ENCODE measurements around the gene MEOX1. TPM values are rescaled to one million over a fixed set of nuclear protein-coding genes. Genes with fewer than 3 reads are reported as not detected.

MEOX1 gene
- total and polyA plus RNA-seq, 2 of the 13 experiments (the other 11 are each of a cell fraction or from before 2014, with no cell fraction given): not detected

DNA sequence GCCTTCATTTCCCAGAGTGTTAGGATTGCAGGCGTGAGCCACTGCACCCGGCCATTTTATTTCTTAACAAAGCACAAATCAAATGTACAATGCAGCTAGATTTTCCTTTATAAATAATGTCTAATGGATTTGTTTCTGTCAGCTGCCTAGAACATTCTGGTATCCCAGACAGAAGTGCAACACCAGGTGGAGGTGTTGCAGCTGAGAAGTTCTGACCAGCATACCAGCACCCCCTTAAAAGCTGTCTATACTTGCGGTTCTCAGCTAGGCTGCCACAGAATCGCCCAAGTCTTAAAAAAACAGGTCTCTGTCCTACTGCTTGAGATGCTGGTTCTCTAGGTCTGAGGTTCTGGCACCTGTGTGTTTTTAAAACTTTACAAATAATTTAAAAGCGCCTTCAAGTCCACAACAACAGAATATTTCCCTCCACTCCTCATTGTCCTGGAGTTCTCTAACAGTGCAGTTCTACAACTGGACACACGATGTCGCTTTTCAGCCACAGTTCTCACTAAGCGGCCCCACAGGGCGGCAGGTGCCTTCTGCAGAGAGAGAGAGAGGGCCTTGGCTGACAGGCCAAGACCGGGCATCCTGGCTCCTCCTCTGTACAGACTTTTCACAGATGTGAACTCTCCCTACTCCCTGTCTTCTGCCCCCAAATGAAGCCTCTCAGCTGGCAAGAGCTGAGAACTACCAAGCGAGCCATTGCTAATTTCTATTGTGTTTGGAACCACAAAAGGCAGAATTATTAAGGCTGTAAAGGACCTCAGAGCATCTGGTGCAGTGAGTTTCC lies 32.6 kb upstream of the MEOX1 start (continued):
- TF ChIP-seq, protein P1, sequence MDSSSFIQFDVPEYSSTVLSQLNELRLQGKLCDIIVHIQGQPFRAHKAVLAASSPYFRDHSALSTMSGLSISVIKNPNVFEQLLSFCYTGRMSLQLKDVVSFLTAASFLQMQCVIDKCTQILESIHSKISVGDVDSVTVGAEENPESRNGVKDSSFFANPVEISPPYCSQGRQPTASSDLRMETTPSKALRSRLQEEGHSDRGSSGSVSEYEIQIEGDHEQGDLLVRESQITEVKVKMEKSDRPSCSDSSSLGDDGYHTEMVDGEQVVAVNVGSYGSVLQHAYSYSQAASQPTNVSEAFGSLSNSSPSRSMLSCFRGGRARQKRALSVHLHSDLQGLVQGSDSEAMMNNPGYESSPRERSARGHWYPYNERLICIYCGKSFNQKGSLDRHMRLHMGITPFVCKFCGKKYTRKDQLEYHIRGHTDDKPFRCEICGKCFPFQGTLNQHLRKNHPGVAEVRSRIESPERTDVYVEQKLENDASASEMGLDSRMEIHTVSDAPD (CRISPR knock-in tag; IDR thresholded peaks at IDR 0.05): no peak
- TF ChIP-seq ZBTB7A (CRISPR knock-in tag; IDR thresholded peaks at IDR 0.05): no peak
- TF ChIP-seq, protein P2, sequence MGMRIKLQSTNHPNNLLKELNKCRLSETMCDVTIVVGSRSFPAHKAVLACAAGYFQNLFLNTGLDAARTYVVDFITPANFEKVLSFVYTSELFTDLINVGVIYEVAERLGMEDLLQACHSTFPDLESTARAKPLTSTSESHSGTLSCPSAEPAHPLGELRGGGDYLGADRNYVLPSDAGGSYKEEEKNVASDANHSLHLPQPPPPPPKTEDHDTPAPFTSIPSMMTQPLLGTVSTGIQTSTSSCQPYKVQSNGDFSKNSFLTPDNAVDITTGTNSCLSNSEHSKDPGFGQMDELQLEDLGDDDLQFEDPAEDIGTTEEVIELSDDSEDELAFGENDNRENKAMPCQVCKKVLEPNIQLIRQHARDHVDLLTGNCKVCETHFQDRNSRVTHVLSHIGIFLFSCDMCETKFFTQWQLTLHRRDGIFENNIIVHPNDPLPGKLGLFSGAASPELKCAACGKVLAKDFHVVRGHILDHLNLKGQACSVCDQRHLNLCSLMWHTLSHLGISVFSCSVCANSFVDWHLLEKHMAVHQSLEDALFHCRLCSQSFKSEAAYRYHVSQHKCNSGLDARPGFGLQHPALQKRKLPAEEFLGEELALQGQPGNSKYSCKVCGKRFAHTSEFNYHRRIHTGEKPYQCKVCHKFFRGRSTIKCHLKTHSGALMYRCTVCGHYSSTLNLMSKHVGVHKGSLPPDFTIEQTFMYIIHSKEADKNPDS (CRISPR knock-in tag; IDR thresholded peaks at IDR 0.05): no peak
- TF ChIP-seq, protein P3, sequence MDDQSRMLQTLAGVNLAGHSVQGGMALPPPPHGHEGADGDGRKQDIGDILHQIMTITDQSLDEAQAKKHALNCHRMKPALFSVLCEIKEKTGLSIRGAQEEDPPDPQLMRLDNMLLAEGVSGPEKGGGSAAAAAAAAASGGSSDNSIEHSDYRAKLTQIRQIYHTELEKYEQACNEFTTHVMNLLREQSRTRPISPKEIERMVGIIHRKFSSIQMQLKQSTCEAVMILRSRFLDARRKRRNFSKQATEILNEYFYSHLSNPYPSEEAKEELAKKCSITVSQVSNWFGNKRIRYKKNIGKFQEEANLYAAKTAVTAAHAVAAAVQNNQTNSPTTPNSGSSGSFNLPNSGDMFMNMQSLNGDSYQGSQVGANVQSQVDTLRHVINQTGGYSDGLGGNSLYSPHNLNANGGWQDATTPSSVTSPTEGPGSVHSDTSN (CRISPR knock-in tag; IDR thresholded peaks at IDR 0.05; ENCODE audit: borderline replicate concordance): no peak
- TF ChIP-seq, protein P4, sequence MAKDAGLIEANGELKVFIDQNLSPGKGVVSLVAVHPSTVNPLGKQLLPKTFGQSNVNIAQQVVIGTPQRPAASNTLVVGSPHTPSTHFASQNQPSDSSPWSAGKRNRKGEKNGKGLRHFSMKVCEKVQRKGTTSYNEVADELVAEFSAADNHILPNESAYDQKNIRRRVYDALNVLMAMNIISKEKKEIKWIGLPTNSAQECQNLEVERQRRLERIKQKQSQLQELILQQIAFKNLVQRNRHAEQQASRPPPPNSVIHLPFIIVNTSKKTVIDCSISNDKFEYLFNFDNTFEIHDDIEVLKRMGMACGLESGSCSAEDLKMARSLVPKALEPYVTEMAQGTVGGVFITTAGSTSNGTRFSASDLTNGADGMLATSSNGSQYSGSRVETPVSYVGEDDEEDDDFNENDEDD (CRISPR knock-in tag; IDR thresholded peaks at IDR 0.05; ENCODE audit: borderline replicate concordance): 0 out of 2 replicates have a peak, but pooled peaks have one; percentile 38
- no peak for TF ChIP-seq ZNF256 (CRISPR knock-in tag; conservative IDR thresholded peaks at IDR 0.05)
- TF ChIP-seq SP1 (IDR thresholded peaks at IDR 0.05): no peak
- no peak for TF ChIP-seq SP1 (CRISPR knock-in tag; IDR thresholded peaks at IDR 0.05)
- no peak for TF ChIP-seq ZSCAN31 (CRISPR knock-in tag; IDR thresholded peaks at IDR 0.05; ENCODE audit: low read depth)
- TF ChIP-seq TCF7L2 (IDR thresholded peaks at IDR 0.05; ENCODE audit: low read depth, low read length): no peak
- TF ChIP-seq ZNF331 (CRISPR knock-in tag; IDR thresholded peaks at IDR 0.05): no peak; the same call in 1 of the 2 replicates
- TF ChIP-seq, protein P5, sequence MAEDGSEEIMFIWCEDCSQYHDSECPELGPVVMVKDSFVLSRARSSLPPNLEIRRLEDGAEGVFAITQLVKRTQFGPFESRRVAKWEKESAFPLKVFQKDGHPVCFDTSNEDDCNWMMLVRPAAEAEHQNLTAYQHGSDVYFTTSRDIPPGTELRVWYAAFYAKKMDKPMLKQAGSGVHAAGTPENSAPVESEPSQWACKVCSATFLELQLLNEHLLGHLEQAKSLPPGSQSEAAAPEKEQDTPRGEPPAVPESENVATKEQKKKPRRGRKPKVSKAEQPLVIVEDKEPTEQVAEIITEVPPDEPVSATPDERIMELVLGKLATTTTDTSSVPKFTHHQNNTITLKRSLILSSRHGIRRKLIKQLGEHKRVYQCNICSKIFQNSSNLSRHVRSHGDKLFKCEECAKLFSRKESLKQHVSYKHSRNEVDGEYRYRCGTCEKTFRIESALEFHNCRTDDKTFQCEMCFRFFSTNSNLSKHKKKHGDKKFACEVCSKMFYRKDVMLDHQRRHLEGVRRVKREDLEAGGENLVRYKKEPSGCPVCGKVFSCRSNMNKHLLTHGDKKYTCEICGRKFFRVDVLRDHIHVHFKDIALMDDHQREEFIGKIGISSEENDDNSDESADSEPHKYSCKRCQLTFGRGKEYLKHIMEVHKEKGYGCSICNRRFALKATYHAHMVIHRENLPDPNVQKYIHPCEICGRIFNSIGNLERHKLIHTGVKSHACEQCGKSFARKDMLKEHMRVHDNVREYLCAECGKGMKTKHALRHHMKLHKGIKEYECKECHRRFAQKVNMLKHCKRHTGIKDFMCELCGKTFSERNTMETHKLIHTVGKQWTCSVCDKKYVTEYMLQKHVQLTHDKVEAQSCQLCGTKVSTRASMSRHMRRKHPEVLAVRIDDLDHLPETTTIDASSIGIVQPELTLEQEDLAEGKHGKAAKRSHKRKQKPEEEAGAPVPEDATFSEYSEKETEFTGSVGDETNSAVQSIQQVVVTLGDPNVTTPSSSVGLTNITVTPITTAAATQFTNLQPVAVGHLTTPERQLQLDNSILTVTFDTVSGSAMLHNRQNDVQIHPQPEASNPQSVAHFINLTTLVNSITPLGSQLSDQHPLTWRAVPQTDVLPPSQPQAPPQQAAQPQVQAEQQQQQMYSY (CRISPR knock-in tag; IDR thresholded peaks at IDR 0.05): no peak
- TF ChIP-seq RFX1 (IDR thresholded peaks at IDR 0.05): no peak
- no peak for TF ChIP-seq ZNF143 (CRISPR knock-in tag; IDR thresholded peaks at IDR 0.05)
- TF ChIP-seq, protein P6, sequence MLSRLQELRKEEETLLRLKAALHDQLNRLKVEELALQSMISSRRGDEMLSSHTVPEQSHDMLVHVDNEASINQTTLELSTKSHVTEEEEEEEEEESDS (CRISPR knock-in tag; IDR thresholded peaks at IDR 0.05; ENCODE audit: borderline replicate concordance): no peak
- no peak for TF ChIP-seq RFX5 (IDR thresholded peaks at IDR 0.05; ENCODE audit: low read depth, low read length)
- TF ChIP-seq RFXANK (CRISPR knock-in tag; IDR thresholded peaks at IDR 0.05): no peak
- TF ChIP-seq CBX1 (IDR thresholded peaks at IDR 0.05; ENCODE audit: low read depth): no peak
- TF ChIP-seq, protein P7, sequence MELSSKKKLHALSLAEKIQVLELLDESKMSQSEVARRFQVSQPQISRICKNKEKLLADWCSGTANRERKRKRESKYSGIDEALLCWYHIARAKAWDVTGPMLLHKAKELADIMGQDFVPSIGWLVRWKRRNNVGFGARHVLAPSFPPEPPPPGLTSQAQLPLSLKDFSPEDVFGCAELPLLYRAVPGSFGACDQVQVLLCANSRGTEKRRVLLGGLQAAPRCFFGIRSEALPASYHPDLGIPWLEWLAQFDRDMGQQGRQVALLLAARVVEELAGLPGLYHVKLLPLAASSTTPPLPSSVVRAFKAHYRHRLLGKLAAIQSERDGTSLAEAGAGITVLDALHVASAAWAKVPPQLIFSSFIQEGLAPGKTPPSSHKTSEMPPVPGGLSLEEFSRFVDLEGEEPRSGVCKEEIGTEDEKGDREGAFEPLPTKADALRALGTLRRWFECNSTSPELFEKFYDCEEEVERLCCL (CRISPR knock-in tag; IDR thresholded peaks at IDR 0.05; ENCODE audit: borderline replicate concordance): no peak
